Uterine smooth muscle cell (primary cell): ENCODE results near the gene CD300LF. TPM values are rescaled to one million over a fixed set of nuclear protein-coding genes. Genes with fewer than 3 reads are reported as not detected.

Experiments used
- total RNA-seq: library from RNA; depleted of rRNA; stranded (reverse); fragments of >200 nt; gene quantifications from 2 replicates; pipeline ENCODE4 v1.2.3, GENCODE V29; 2014

CD300LF gene
- total RNA-seq, result not detected in 2 replicates

GRCh38 chr17:74712756-74713155, at the start of gene CD300LF:
TSS of gene CD300LF (minus strand) at chr17:74712923. CDS start at chr17:74712866, 57 bp downstream.

DNA sequence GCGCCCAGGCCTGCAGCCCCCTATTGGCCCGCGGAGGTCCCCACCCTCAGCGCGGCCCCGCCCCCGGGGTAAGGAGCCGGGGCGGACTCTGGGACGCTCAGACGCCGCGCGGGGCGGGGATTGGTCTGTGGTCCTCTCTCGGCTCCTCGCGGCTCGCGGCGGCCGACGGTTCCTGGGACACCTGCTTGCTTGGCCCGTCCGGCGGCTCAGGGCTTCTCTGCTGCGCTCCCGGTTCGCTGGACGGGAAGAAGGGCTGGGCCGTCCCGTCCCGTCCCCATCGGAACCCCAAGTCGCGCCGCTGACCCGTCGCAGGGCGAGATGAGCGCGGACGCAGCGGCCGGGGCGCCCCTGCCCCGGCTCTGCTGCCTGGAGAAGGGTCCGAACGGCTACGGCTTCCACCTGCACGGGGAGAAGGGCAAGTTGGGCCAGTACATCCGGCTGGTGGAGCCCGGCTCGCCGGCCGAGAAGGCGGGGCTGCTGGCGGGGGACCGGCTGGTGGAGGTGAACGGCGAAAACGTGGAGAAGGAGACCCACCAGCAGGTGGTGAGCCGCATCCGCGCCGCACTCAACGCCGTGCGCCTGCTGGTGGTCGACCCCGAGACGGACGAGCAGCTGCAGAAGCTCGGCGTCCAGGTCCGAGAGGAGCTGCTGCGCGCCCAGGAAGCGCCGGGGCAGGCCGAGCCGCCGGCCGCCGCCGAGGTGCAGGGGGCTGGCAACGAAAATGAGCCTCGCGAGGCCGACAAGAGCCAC, 36.0 kb upstream of the CD300LF start, which contains the start of gene NHERF1:
Gene NHERF1 (plus strand): TSS at position 100 of the 750 bp plus-strand sequence. CDS start 219 bp downstream, at position 319.

GRCh38 chr17:74736513-74737298, 24.0 kb upstream of the CD300LF start, which contains the start of gene RAB37:
TSS of gene RAB37 (plus strand) at chr17:74737256. CDS start at chr17:74737273, 17 bp downstream.

Other genes starting within 250 kb of the CD300LF start
- not detected in 2 replicates for gene CD300A, start 246.3 kb downstream of the CD300LF start, total RNA-seq
- gene CD300LB, start 181.4 kb downstream of the CD300LF start, total RNA-seq, result not detected in 2 replicates
- not detected in 2 replicates for gene CD300C, start 166.8 kb downstream of the CD300LF start, total RNA-seq
- not detected in 2 replicates for gene CD300H, start 145.4 kb downstream of the CD300LF start, total RNA-seq
- not detected in 2 replicates for gene CD300LD, start 120.6 kb downstream of the CD300LF start, total RNA-seq
- gene CD300E, start 89.2 kb downstream of the CD300LF start, total RNA-seq, result not detected in 2 replicates
- 0.11 TPM in 1 of 2 replicates, not detected in the other for gene RAB37, start 24.3 kb upstream of the CD300LF start, total RNA-seq
- 12.6 and 17.1 TPM in 2 replicates for gene NHERF1, start 35.7 kb upstream of the CD300LF start, total RNA-seq
- 43.3 and 51.9 TPM in 2 replicates for gene NAT9, start 63.4 kb upstream of the CD300LF start, total RNA-seq
- gene GRIN2C, start 147.0 kb upstream of the CD300LF start, total RNA-seq, result 0.11 and 0.12 TPM in 2 replicates
- gene FDXR, start 160.1 kb upstream of the CD300LF start, total RNA-seq, result 21.6 and 52.0 TPM in 2 replicates
- gene FADS6, start 180.7 kb upstream of the CD300LF start, total RNA-seq, result not detected in 2 replicates
- under 0.01 TPM in 1 of 2 replicates, not detected in the other for gene USH1G, start 210.3 kb upstream of the CD300LF start, total RNA-seq
- gene OTOP2, start 211.3 kb upstream of the CD300LF start, total RNA-seq, result not detected in 2 replicates
- not detected in 2 replicates for gene OTOP3, start 223.0 kb upstream of the CD300LF start, total RNA-seq